ENCODE measurements around the gene SRBD1. TPM values are rescaled to one million over a fixed set of nuclear protein-coding genes. Genes with fewer than 3 reads are reported as not detected.

Gene SRBD1
- total RNA-seq, 1 experiment from 2014 or later, result 14.4 TPM

DNA sequence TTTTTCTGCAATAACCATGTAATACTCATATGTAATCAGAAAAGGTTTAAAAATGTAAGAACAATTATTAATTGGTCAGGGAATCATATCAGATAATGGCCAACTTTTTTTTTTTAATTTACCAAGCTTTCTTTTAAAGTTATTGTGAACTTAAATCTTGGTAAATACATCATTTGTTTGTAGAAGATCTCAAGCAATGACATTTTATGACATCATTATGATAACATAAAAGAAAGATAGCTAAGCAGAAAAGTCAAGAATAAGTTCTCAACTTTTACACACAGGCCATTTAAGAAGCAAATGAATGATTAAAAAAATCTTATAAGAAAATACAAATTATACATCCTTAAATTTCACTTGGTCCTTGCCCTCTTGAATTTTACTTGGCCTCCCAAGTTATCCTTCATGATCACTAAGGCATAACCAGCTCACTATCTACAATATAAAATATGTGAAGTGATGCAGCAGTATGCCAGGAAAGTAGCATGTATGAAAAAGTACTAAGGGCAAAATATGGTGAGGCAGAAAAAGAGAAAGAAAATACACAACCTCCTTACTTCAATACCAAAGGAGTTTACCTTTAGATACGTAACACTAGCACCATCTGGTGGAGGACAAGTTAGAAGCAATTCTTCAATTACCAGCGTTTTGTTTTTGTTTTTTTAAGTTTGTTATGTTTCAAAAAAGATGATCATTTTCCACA, 116.6 kb downstream of the SRBD1 start:
- Mint-ChIP-seq H3K9me3 (ENCODE audit: low read depth, unreplicated experiment) (no peaks in the 10 kb centered on the region), H3K27ac (ENCODE audit: unreplicated experiment) (no peak overlapping the region), H3K4me3 (ENCODE audit: low read depth, unreplicated experiment) (no peak overlapping the region)

GRCh38 chr2:45484965-45485364, 126.1 kb downstream of the SRBD1 start:
- BruUV-seq (replicated peaks), result no TSS peak
- Mint-ChIP-seq H3K36me3 (ENCODE audit: insufficient read depth, unreplicated experiment) (no peaks in the 10 kb centered on the region), H3K9me3 (ENCODE audit: low read depth, unreplicated experiment) (no peaks in the 10 kb centered on the region), H3K4me3 (ENCODE audit: low read depth, unreplicated experiment) (no peak overlapping the region), H3K4me1 (ENCODE audit: low read depth, unreplicated experiment) (no peaks in the 10 kb centered on the region), H3K27me3 (ENCODE audit: unreplicated experiment) (no peaks in the 10 kb centered on the region), H3K27ac (ENCODE audit: unreplicated experiment) (no peak overlapping the region)
- TF ChIP-seq, protein P1, sequence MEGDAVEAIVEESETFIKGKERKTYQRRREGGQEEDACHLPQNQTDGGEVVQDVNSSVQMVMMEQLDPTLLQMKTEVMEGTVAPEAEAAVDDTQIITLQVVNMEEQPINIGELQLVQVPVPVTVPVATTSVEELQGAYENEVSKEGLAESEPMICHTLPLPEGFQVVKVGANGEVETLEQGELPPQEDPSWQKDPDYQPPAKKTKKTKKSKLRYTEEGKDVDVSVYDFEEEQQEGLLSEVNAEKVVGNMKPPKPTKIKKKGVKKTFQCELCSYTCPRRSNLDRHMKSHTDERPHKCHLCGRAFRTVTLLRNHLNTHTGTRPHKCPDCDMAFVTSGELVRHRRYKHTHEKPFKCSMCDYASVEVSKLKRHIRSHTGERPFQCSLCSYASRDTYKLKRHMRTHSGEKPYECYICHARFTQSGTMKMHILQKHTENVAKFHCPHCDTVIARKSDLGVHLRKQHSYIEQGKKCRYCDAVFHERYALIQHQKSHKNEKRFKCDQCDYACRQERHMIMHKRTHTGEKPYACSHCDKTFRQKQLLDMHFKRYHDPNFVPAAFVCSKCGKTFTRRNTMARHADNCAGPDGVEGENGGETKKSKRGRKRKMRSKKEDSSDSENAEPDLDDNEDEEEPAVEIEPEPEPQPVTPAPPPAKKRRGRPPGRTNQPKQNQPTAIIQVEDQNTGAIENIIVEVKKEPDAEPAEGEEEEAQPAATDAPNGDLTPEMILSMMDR (IDR thresholded peaks at IDR 0.05; ENCODE audit: unreplicated experiment), result no peak
- intact Hi-C loops (cut with micrococcal nuclease; ENCODE audit: unreplicated experiment), result no loop called here
- CTCF ChIA-PET, result no interaction called here
- DNase-seq, result no peak

More for the DNA sequence above, 116.6 kb downstream of the SRBD1 start:
- no TSS peak for BruUV-seq (replicated peaks)
- Mint-ChIP-seq H3K27me3 (ENCODE audit: unreplicated experiment) (no peaks in the 10 kb centered on the region), H3K4me1 (ENCODE audit: low read depth, unreplicated experiment) (no peaks in the 10 kb centered on the region), H3K36me3 (ENCODE audit: insufficient read depth, unreplicated experiment) (no peaks in the 10 kb centered on the region)
- peak; percentile 37 for DNase-seq
- intact Hi-C loops (cut with micrococcal nuclease; ENCODE audit: unreplicated experiment), result loop anchor here (1.0 kb wide), 1 partner anchor 513 kb away; no protein-coding TSS in a partner anchor
- TF ChIP-seq, protein P1 (IDR thresholded peaks at IDR 0.05; ENCODE audit: unreplicated experiment), result peak; percentile 66
- CTCF ChIA-PET, result interaction anchor here (0.7 to 2.4 kb wide), 4 partner anchors 470 to 1591 kb away, joined by 3 to 17 read pairs (median 4); no protein-coding TSS in a partner anchor

- peak; percentile 2 for DNase-seq
- H3K4me1 Mint-ChIP-seq (ENCODE audit: low read depth, unreplicated experiment), result no peaks in the 10 kb centered on the region
- no peaks in the 10 kb centered on the region for H3K27me3 Mint-ChIP-seq (ENCODE audit: unreplicated experiment)
- intact Hi-C loops (cut with micrococcal nuclease; ENCODE audit: unreplicated experiment), result no loop called here
- H3K9me3 Mint-ChIP-seq (ENCODE audit: low read depth, unreplicated experiment), result no peaks in the 10 kb centered on the region
- H3K36me3 Mint-ChIP-seq (ENCODE audit: insufficient read depth, unreplicated experiment), result no peaks in the 10 kb centered on the region
- TF ChIP-seq, protein P1 (IDR thresholded peaks at IDR 0.05; ENCODE audit: unreplicated experiment), result peak; percentile 20
- CTCF ChIA-PET, result no interaction called here
- H3K27ac Mint-ChIP-seq (ENCODE audit: unreplicated experiment), result no peak overlapping the region
- no TSS peak for BruUV-seq (replicated peaks)
- H3K4me3 Mint-ChIP-seq (ENCODE audit: low read depth, unreplicated experiment), result no peak overlapping the region
Measured at GRCh38 chr2:45483997-45484396, 127.1 kb downstream of the SRBD1 start.

GRCh38 chr2:45477546-45477945, 133.5 kb downstream of the SRBD1 start:
- Mint-ChIP-seq H3K36me3 (ENCODE audit: insufficient read depth, unreplicated experiment) (no peaks in the 10 kb centered on the region), H3K4me1 (ENCODE audit: low read depth, unreplicated experiment) (no peaks in the 10 kb centered on the region), H3K27ac (ENCODE audit: unreplicated experiment) (no peak overlapping the region), H3K4me3 (ENCODE audit: low read depth, unreplicated experiment) (no peak overlapping the region), H3K27me3 (ENCODE audit: unreplicated experiment) (no peaks in the 10 kb centered on the region), H3K9me3 (ENCODE audit: low read depth, unreplicated experiment) (no peaks in the 10 kb centered on the region)
- no peak for DNase-seq
- CTCF ChIA-PET, result no interaction called here
- BruUV-seq (replicated peaks), result no TSS peak
- intact Hi-C loops (cut with micrococcal nuclease; ENCODE audit: unreplicated experiment), result no loop called here
- TF ChIP-seq, protein P1 (IDR thresholded peaks at IDR 0.05; ENCODE audit: unreplicated experiment), result no peak
